ENCODE data around the gene TTC39B.

The TTC39B gene

DNA sequence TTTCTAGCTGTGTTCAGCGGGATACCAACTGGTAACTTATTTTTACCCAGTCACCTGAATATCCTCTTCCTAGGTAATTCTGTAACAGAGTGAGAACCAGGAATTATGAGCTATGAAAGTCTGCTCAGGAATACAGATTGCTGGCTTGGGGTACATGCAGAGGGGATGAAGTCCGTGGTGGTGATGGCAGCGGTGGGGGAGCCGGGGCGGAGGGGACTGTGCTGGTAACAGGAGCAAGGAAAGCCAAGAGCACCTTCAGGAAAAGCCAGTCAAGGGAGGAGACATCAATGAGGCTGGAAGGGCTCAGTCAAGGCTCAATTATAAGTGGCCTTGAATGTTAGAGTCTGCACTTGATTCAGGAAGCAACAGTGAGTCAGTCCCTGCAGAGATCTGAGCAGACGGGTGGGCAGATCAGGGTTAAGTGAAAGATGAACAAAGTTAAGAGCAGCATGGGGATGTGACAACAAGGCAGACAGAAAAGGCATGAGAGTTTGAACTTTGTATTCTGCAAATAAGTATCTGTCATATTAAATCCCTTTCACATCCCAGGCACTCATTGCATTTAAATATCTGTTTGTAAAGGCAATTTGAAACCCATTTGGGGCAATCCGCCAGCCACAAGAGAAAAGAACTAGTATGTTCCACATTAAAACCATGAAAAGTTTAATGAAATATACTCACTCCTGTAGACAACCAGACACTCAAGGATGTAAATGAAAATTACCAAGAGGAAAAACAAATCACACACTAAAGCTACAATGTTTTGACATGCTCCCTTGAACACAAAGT, 101.2 kb downstream of the TTC39B start:
- no peaks in the 10 kb centered on the region for H3K36me3 ChIP-seq (ENCODE audit: control insufficient read depth, insufficient read depth, low read length)
- TF ChIP-seq, protein P1, sequence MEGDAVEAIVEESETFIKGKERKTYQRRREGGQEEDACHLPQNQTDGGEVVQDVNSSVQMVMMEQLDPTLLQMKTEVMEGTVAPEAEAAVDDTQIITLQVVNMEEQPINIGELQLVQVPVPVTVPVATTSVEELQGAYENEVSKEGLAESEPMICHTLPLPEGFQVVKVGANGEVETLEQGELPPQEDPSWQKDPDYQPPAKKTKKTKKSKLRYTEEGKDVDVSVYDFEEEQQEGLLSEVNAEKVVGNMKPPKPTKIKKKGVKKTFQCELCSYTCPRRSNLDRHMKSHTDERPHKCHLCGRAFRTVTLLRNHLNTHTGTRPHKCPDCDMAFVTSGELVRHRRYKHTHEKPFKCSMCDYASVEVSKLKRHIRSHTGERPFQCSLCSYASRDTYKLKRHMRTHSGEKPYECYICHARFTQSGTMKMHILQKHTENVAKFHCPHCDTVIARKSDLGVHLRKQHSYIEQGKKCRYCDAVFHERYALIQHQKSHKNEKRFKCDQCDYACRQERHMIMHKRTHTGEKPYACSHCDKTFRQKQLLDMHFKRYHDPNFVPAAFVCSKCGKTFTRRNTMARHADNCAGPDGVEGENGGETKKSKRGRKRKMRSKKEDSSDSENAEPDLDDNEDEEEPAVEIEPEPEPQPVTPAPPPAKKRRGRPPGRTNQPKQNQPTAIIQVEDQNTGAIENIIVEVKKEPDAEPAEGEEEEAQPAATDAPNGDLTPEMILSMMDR (IDR thresholded peaks at IDR 0.05; ENCODE audit: insufficient read depth, low read length, poor library complexity, severe bottlenecking): no peak
- H3K27me3 ChIP-seq (replicated peaks; ENCODE audit: control insufficient read depth, insufficient read depth, low read length): no peaks in the 10 kb centered on the region
- DNase-seq (ENCODE audit: extremely low read depth, insufficient read length): no peak
- H3K4me3 ChIP-seq (replicated peaks; ENCODE audit: low read depth, low read length): no peak overlapping the region

DNA sequence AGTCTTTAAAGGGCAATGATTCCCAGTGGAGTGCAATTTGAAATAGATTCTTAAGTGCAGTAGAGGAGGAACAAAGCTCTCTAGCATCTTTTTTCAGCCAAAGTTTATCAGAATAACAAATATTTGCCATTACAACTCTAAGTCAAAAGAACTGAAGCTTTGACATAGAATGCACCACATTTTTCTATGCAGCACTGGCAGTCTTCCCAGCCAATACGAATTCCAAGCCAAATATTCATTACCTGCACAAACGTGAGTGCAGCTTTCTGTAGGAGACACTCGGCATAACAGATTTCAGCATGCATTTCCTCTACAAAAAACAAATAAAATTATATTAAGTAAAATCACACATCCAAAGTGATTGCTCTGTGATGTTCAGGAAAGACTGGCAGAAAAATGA, 103.4 kb downstream of the TTC39B start:
- no peak for DNase-seq (ENCODE audit: extremely low read depth, insufficient read length)
- TF ChIP-seq, protein P1 (IDR thresholded peaks at IDR 0.05; ENCODE audit: insufficient read depth, low read length, poor library complexity, severe bottlenecking): no peak
- no peak overlapping the region for H3K4me3 ChIP-seq (replicated peaks; ENCODE audit: low read depth, low read length)
- no peaks in the 10 kb centered on the region for H3K27me3 ChIP-seq (replicated peaks; ENCODE audit: control insufficient read depth, insufficient read depth, low read length)
- H3K36me3 ChIP-seq (ENCODE audit: control insufficient read depth, insufficient read depth, low read length): no peaks in the 10 kb centered on the region

DNA sequence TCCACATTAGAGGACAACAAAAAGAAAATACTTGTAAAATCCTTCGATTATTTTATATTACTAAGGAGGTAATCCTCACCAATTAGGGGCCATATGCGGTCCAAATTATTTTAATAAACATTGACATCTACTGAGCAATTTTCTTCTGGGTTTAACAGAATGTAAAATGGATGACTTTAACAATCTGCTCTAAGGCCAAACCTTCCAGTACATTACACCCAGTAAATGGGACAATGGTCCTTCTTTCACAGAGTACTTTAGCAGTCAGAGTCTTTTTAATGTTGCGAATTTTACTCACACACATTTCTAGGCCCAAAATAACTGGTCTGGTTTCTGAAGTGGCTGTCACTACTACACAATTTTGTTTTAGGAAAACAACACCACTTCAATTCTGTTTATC, 106.9 kb downstream of the TTC39B start:
- Histone ChIP-seq H3K27me3 (replicated peaks; ENCODE audit: control insufficient read depth, insufficient read depth, low read length) (no peaks in the 10 kb centered on the region), H3K4me3 (replicated peaks; ENCODE audit: low read depth, low read length) (no peak overlapping the region), H3K36me3 (ENCODE audit: control insufficient read depth, insufficient read depth, low read length) (no peaks in the 10 kb centered on the region)
- TF ChIP-seq, protein P1 (IDR thresholded peaks at IDR 0.05; ENCODE audit: insufficient read depth, low read length, poor library complexity, severe bottlenecking): no peak
- no peak for DNase-seq (ENCODE audit: extremely low read depth, insufficient read length)

DNA sequence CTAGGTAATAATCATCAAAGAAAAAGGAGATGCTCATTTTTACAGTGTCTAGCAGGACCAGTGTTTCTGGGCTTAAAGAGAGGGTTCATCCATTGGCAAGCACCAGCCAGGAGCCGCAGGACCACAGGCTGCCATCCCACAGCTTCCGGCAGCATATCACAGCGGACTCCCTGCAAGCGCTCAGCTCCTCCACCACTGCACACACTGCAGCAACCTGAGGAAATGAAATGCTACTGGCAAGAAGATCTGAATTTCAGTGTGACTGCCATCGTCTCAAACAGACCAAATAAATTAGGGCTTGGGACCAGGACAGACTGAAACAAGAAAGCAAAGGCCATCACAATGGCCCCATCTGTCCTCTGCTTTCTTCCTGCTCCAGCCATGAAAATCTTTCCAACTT, 114.2 kb downstream of the TTC39B start:
- Histone ChIP-seq H3K4me3 (replicated peaks; ENCODE audit: low read depth, low read length) (no peak overlapping the region), H3K27me3 (replicated peaks; ENCODE audit: control insufficient read depth, insufficient read depth, low read length) (no peaks in the 10 kb centered on the region), H3K36me3 (ENCODE audit: control insufficient read depth, insufficient read depth, low read length) (no peaks in the 10 kb centered on the region)
- no peak for DNase-seq (ENCODE audit: extremely low read depth, insufficient read length)
- TF ChIP-seq, protein P1 (IDR thresholded peaks at IDR 0.05; ENCODE audit: insufficient read depth, low read length, poor library complexity, severe bottlenecking): no peak

DNA sequence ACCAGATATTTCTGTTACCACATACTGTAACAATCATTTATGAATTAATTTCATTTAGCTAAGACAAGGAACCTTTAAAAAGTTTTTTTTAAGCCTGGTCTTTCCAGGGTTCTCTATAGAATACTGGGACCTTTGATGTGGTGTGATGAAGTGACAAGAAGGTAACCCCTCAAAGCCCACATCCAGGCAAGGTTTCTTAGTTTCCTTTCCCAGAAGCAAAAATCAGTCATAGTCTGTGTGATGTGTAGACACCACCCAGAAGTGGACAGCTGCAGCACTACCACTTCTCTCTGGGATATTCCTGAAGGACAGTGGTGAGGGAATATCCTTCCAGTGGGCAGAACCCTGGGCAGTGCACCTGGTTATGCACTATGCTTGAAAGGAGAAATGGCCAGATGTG, 115.6 kb downstream of the TTC39B start:
- DNase-seq (ENCODE audit: extremely low read depth, insufficient read length): no peak
- no peak overlapping the region for H3K4me3 ChIP-seq (replicated peaks; ENCODE audit: low read depth, low read length)
- no peaks in the 10 kb centered on the region for H3K36me3 ChIP-seq (ENCODE audit: control insufficient read depth, insufficient read depth, low read length)
- H3K27me3 ChIP-seq (replicated peaks; ENCODE audit: control insufficient read depth, insufficient read depth, low read length): no peaks in the 10 kb centered on the region
- TF ChIP-seq, protein P1 (IDR thresholded peaks at IDR 0.05; ENCODE audit: insufficient read depth, low read length, poor library complexity, severe bottlenecking): no peak

All from GM06990 (cell line).